MCF 10A (cell line): Measurements from ENCODE around the gene ZNF761. TPM values are rescaled to one million over a fixed set of nuclear protein-coding genes. Genes with fewer than 3 reads are reported as not detected.
"Not testable (repeated sequence)": the region's sequence is repeated elsewhere in the genome, so short reads cannot be mapped to it uniquely, and the experiment has no call there.

ENCODE experiments used
- BruUV-seq: library from RNA; stranded (reverse); fragments of 400-500 nt; replicated peaks from 2 replicates; lab custom pipeline; 2021; lab: Mats Ljungman, UMichigan
- CTCF ChIA-PET: fragments of 300-600 bp; sonication (Branson Sonifier 250); formaldehyde crosslinking; extraction: SDS; loops from one replicate; lab custom pipeline; 2021; ENCODE audit warnings: antibody characterized with exemption, inconsistent platforms; lab: Yijun Ruan, JAX
- POLR2A ChIA-PET: fragments of 300-600, 350-650 bp; sonication (Branson Sonifier 250); formaldehyde crosslinking; extraction: SDS; loops from one replicate; lab custom pipeline; 2020; ENCODE audit warnings: antibody characterized with exemption, inconsistent platforms; lab: Yijun Ruan, JAX
- DNase-seq: peaks from one replicate; pipeline ENCODE4 v3.0.0-alpha.2; 2018; ENCODE audit not compliant: unreplicated experiment
- H3K27ac Mint-ChIP-seq: one replicate; pipeline ENCODE4 v1.8.0; 2022; ENCODE audit warnings: mild to moderate bottlenecking, low read depth, mixed read lengths; ENCODE audit not compliant: unreplicated experiment
- H3K27me3 Mint-ChIP-seq: one replicate; pipeline ENCODE4 v1.8.0; 2022; ENCODE audit warnings: mixed read lengths; ENCODE audit not compliant: insufficient read depth, unreplicated experiment
- H3K36me3 Mint-ChIP-seq: one replicate; pipeline ENCODE4 v1.8.0; 2022; ENCODE audit warnings: mild to moderate bottlenecking, moderate library complexity, mixed read lengths; ENCODE audit not compliant: insufficient read depth, unreplicated experiment
- H3K4me1 Mint-ChIP-seq: one replicate; pipeline ENCODE4 v1.8.0; 2022; ENCODE audit warnings: mixed read lengths; ENCODE audit not compliant: insufficient read depth, unreplicated experiment
- H3K4me3 Mint-ChIP-seq: one replicate; pipeline ENCODE4 v1.8.0; 2022; ENCODE audit warnings: mild to moderate bottlenecking, moderate library complexity, mixed read lengths; ENCODE audit not compliant: unreplicated experiment
- H3K9me3 Mint-ChIP-seq: one replicate; pipeline ENCODE4 v1.8.0; 2022; ENCODE audit warnings: mixed read lengths; ENCODE audit not compliant: unreplicated experiment
- intact Hi-C: fragments of 100-400 bp; cut with micrococcal nuclease; formaldehyde crosslinking; loops from 2 replicates; pipeline ENCODE4 v1.14.1; 2022
- total RNA-seq: library from RNA; stranded (reverse); gene quantifications from 2 replicates; pipeline ENCODE4 v1.2.3, GENCODE V29; 2022
- TF ChIP-seq, protein P1 (sequence below): fragments of 200-600 bp; IDR thresholded peaks from one replicate; pipeline ENCODE4 v1.8.0; 2022; ENCODE audit warnings: antibody characterized with exemption, mild to moderate bottlenecking; ENCODE audit not compliant: unreplicated experiment

The ZNF761 gene
- total RNA-seq, 1 experiment from 2014 or later = 9.1 TPM

DNA sequence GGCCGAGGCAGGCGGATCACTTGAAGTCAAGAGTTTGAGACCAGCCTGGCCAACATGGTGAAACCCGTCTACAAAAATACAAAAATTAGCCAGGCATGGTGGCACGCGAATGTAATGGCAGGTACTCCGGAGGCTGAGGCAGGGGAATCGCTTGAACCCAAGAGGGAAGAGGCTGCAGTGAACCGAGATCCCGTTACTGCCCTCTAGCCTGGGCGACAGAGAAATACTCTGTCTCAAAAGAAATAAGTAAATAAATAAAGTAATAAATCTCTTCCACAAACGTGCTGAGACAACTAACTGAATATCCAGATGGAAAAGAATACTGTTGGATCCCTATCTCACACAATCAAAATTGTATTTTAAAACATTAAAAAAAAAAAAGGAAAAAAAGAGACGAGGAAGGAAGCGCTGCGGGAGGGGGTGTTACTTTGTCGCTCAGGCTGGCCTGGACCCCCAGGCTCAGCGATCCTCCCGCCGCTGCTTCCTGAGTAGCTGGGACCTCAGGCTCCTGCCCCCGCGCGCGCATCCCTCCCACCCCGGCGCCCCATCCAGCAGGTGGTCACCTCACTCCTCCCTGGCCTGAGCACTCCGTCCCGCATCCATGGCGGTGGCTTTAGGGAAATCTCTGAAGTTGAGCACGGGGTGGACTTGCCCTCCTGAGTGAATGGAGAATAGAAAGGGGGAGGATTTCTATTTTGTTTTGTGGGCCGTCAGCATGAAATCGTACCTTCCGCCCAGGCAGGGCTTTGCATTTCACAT is 35.1 kb downstream of the ZNF761 start:
- H3K27me3 Mint-ChIP-seq = no peaks in the 10 kb centered on the region
- no peaks in the 10 kb centered on the region for H3K4me1 Mint-ChIP-seq
- CTCF ChIA-PET = no interaction called here
- H3K36me3 Mint-ChIP-seq = no peaks in the 10 kb centered on the region
- H3K4me3 Mint-ChIP-seq = peak overlapping the region; percentile 71
- POLR2A ChIA-PET = no interaction called here
- peaks cover 20% of the 10 kb centered on the region for H3K9me3 Mint-ChIP-seq
- BruUV-seq = no TSS peak
- no peak overlapping the region for H3K27ac Mint-ChIP-seq
- TF ChIP-seq, protein P1, sequence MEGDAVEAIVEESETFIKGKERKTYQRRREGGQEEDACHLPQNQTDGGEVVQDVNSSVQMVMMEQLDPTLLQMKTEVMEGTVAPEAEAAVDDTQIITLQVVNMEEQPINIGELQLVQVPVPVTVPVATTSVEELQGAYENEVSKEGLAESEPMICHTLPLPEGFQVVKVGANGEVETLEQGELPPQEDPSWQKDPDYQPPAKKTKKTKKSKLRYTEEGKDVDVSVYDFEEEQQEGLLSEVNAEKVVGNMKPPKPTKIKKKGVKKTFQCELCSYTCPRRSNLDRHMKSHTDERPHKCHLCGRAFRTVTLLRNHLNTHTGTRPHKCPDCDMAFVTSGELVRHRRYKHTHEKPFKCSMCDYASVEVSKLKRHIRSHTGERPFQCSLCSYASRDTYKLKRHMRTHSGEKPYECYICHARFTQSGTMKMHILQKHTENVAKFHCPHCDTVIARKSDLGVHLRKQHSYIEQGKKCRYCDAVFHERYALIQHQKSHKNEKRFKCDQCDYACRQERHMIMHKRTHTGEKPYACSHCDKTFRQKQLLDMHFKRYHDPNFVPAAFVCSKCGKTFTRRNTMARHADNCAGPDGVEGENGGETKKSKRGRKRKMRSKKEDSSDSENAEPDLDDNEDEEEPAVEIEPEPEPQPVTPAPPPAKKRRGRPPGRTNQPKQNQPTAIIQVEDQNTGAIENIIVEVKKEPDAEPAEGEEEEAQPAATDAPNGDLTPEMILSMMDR = no peak
- intact Hi-C loops = no loop called here
- no peak for DNase-seq

GRCh38 chr19:53467485-53468262 is 35.9 kb downstream of the ZNF761 start, which contains the start of gene ZNF813:
Gene ZNF813 (plus strand): TSS chr19:53467733. CDS start chr19:53483823, 16,090 bp downstream.
- intact Hi-C loops = no loop called here
- H3K4me3 Mint-ChIP-seq = peak within 1 kb of the TSS; percentile 71

GRCh38 chr19:53468628-53469027 is 36.8 kb downstream of the ZNF761 start:
- TSS peak; percentile 44 for BruUV-seq

More at GRCh38 chr19:53467485-53468262, 35.9 kb downstream of the ZNF761 start, which contains the start of gene ZNF813:
- DNase-seq = peak; percentile 64
- no TSS peak for BruUV-seq
- CTCF ChIA-PET = no interaction called here
- no peaks in the 10 kb centered on the region for H3K4me1 Mint-ChIP-seq
- POLR2A ChIA-PET = no interaction called here
- TF ChIP-seq, protein P1 = no peak
- H3K9me3 Mint-ChIP-seq = peaks cover 20% of the 10 kb centered on the region
- H3K27ac Mint-ChIP-seq = no peak within 1 kb of the TSS
- no peaks in the 10 kb centered on the region for H3K27me3 Mint-ChIP-seq
- no peaks in the 10 kb centered on the region for H3K36me3 Mint-ChIP-seq

DNA sequence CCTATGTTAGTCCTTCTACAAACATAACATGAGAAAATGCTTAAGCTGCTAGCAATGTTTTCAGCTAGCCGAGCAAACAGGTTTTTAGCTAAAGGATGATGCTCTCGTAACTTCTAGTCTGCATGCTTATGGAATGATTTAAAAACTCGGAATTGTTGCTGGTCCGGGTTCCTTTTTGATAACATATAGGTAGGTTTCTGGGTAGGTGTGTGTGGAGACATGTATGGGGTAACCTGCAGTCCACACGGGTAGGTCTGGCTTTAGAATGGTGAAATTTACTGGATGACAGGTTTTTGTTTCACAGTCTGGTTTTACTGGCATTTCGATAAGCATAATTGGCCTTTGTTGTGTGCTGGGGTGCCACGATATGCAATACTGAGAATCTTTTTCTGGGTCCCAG is 40.1 kb downstream of the ZNF761 start:
- TF ChIP-seq, protein P1 = no peak
- H3K27me3 Mint-ChIP-seq = no peaks in the 10 kb centered on the region
- intact Hi-C loops = no loop called here
- H3K27ac Mint-ChIP-seq = no peak overlapping the region
- ChIA-PET POLR2A (no interaction called here), CTCF (interaction anchor here (0.7 kb wide), 1 partner anchor 155 kb away, joined by 3 read pairs; no protein-coding TSS in a partner anchor)
- no peaks in the 10 kb centered on the region for H3K4me1 Mint-ChIP-seq
- DNase-seq = no peak
- no peaks in the 10 kb centered on the region for H3K36me3 Mint-ChIP-seq
- H3K4me3 Mint-ChIP-seq = no peak overlapping the region
- no TSS peak for BruUV-seq
- H3K9me3 Mint-ChIP-seq = peaks cover 12% of the 10 kb centered on the region

More at GRCh38 chr19:53468628-53469027, 36.8 kb downstream of the ZNF761 start:
- H3K9me3 Mint-ChIP-seq = peaks cover 16% of the 10 kb centered on the region
- H3K27me3 Mint-ChIP-seq, H3K4me1 Mint-ChIP-seq, H3K27ac Mint-ChIP-seq, DNase-seq, H3K4me3 Mint-ChIP-seq, POLR2A ChIA-PET, H3K36me3 Mint-ChIP-seq, intact Hi-C loops, CTCF ChIA-PET: not testable (repeated sequence)

DNA sequence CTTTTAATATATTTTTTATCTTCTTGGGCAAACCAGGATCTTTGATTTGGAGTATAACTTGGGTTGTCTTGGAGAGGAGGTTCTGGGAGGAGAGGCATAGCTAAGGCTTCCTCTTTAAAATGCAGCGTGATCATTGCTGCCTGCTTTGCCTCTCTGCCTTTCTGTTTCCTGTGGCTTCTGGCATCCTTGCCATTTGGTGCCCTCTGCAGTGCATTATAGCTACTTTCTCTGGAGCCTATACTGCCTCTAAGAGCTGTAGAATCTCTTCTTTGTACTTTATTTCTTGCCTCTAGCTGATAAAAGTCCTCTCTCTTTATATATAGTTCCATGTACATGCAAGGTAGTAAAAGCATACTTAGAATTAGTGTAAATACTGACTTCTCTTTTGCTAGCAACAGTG is 43.0 kb downstream of the ZNF761 start:
- H3K27ac Mint-ChIP-seq, intact Hi-C loops, H3K27me3 Mint-ChIP-seq, H3K4me3 Mint-ChIP-seq, H3K36me3 Mint-ChIP-seq, H3K4me1 Mint-ChIP-seq, BruUV-seq, DNase-seq: not testable (repeated sequence)
- peaks cover 11% of the 10 kb centered on the region for H3K9me3 Mint-ChIP-seq
- ChIA-PET POLR2A (interaction anchor here (0.6 kb wide), 1 partner anchor 78 kb away, joined by 4 read pairs; no protein-coding TSS in a partner anchor), CTCF (interaction anchor here (1.0 kb wide), 1 partner anchor 9 kb away, joined by 5 read pairs; no protein-coding TSS in a partner anchor)

- H3K4me1 Mint-ChIP-seq, H3K36me3 Mint-ChIP-seq, BruUV-seq, H3K27ac Mint-ChIP-seq, intact Hi-C loops, H3K27me3 Mint-ChIP-seq, H3K4me3 Mint-ChIP-seq: not testable (repeated sequence)
- ChIA-PET CTCF (interaction anchor here (1.0 kb wide), 1 partner anchor 41 kb away, joined by 3 read pairs; no protein-coding TSS in a partner anchor), POLR2A (interaction anchor here (0.5 to 0.6 kb wide), 2 partner anchors 38 to 79 kb away, joined by 3 to 4 read pairs; no protein-coding TSS in a partner anchor)
- H3K9me3 Mint-ChIP-seq = peaks cover 12% of the 10 kb centered on the region
- peak; percentile 1 for DNase-seq
These were observed 43.7 kb downstream of the ZNF761 start for GRCh38 chr19:53475470-53475869.
